Smooth muscle cell (in vitro differentiated cells): ENCODE results near the gene IQSEC1. TPM values are rescaled to one million over a fixed set of nuclear protein-coding genes. Genes with fewer than 3 reads are reported as not detected.

Experiments used
- DNase-seq: peaks from one replicate; lab custom pipeline; 2025; ENCODE audit not compliant: unreplicated experiment; lab: John Stamatoyannopoulos, UW
- H2AFZ ChIP-seq: fragments of 200-600 bp; sonication (generic); 2 replicates; pipeline ENCODE4 v1.6.0; 2016; ENCODE audit warnings: antibody characterized with exemption, low read depth, mild to moderate bottlenecking
- H3F3A ChIP-seq: fragments of 200-600 bp; sonication (generic); 2 replicates; pipeline ENCODE4 v1.6.0; 2017; ENCODE audit warnings: antibody characterized with exemption, low read depth
- H3K27ac ChIP-seq: fragments of 200-600 bp; sonication (generic); 2 replicates; pipeline ENCODE4 v1.5.1; 2016; ENCODE audit warnings: low read depth, mild to moderate bottlenecking
- H3K27me3 ChIP-seq: fragments of 200-600 bp; sonication (generic); 2 replicates; pipeline ENCODE4 v1.6.1; 2016; ENCODE audit warnings: low read depth, mild to moderate bottlenecking
- H3K36me3 ChIP-seq: fragments of 200-600 bp; sonication (generic); 2 replicates; pipeline ENCODE4 v1.5.1; 2016; ENCODE audit warnings: low read depth
- H3K4me1 ChIP-seq: fragments of 200-600 bp; sonication (generic); 2 replicates; pipeline ENCODE4 v1.5.1; 2016; ENCODE audit warnings: low read depth
- H3K4me2 ChIP-seq: fragments of 200-600 bp; sonication (generic); 2 replicates; pipeline ENCODE4 v1.6.0; 2016; ENCODE audit warnings: mild to moderate bottlenecking
- H3K4me3 ChIP-seq: fragments of 200-600 bp; sonication (generic); 2 replicates; pipeline ENCODE4 v1.5.1; 2016; ENCODE audit warnings: mild to moderate bottlenecking
- H3K79me2 ChIP-seq: fragments of 200-600 bp; sonication (generic); 2 replicates; pipeline ENCODE4 v1.6.0; 2016; ENCODE audit warnings: low read depth, mild to moderate bottlenecking
- H3K9ac ChIP-seq: fragments of 200-600 bp; sonication (generic); 2 replicates; pipeline ENCODE4 v1.6.0; 2016; ENCODE audit warnings: low read depth
- H3K9me3 ChIP-seq: fragments of 200-600 bp; sonication (generic); replicated peaks from 2 replicates; pipeline ENCODE4 v1.5.1; 2016; ENCODE audit warnings: low read depth
- H4K20me1 ChIP-seq: fragments of 200-600 bp; sonication (generic); 2 replicates; pipeline ENCODE4 v1.6.0; 2016; ENCODE audit warnings: low read depth
- CTCF ChIP-seq: fragments of 200-600 bp; sonication (generic); IDR thresholded peaks from 2 replicates; pipeline ENCODE4 v1.5.1; 2017; ENCODE audit warnings: borderline replicate concordance, mild to moderate bottlenecking, antibody characterized with exemption; ENCODE audit not compliant: insufficient read depth, poor library complexity, severe bottlenecking
- WGBS: methylation state at CpG from one replicate; pipeline ENCODE4 v1.1.7; 2016; ENCODE audit warnings: low lambda C conversion rate; 5-methylcytosine and 5-hydroxymethylcytosine counted together
- polyA plus RNA-seq: library from polyadenylated mRNA; unstranded; fragments of >200 nt; fragmentation: Nextera tagmentation; extraction: Ambion mirVana; gene quantifications from 2 replicates; pipeline ENCODE4 v1.2.1, GENCODE V29; 2016
- total RNA-seq: library from RNA; depleted of rRNA; stranded (reverse); fragments of >200 nt; gene quantifications from 2 replicates; pipeline ENCODE4 v1.2.3, GENCODE V29; 2014

Gene IQSEC1
- total and polyA plus RNA-seq, 2 experiments from 2014 or later: 18.9 to 19.8 TPM

GRCh38 chr3:13065727-13066126 is 7.5 kb downstream of the IQSEC1 start:
- Histone ChIP-seq H3K9ac (no peak overlapping the region), H3K9me3 (no peaks in the 10 kb centered on the region), H3K4me3 (no peak overlapping the region), H4K20me1 (peaks cover 3% of the 10 kb centered on the region), H3K36me3 (no peaks in the 10 kb centered on the region), H2AFZ (no peak overlapping the region), H3K79me2 (no peaks in the 10 kb centered on the region), H3K27ac (no peak overlapping the region), H3K4me2 (no peak overlapping the region), H3K4me1 (no peaks in the 10 kb centered on the region), H3F3A (no peaks in the 10 kb centered on the region), H3K27me3 (no peaks in the 10 kb centered on the region)
- whole genome bisulfite sequencing: 98% methylated on average over 4 of the region's 4 CpGs
- DNase-seq: no peak
- TF ChIP-seq CTCF: no peak

- H3K27me3 ChIP-seq: no peaks in the 10 kb centered on the region
- no peak overlapping the region for H3K4me2 ChIP-seq
- TF ChIP-seq CTCF: no peak
- no peaks in the 10 kb centered on the region for H3K4me1 ChIP-seq
- no peaks in the 10 kb centered on the region for H3K36me3 ChIP-seq
- no peak overlapping the region for H3K9ac ChIP-seq
- DNase-seq: no peak
- no peaks in the 10 kb centered on the region for H3K9me3 ChIP-seq
- H3K79me2 ChIP-seq: no peaks in the 10 kb centered on the region
- no peaks in the 10 kb centered on the region for H3F3A ChIP-seq
- H4K20me1 ChIP-seq: peaks cover 3% of the 10 kb centered on the region
- H3K27ac ChIP-seq: no peak overlapping the region
- no peak overlapping the region for H2AFZ ChIP-seq
- 72% methylated on average over 4 of the region's 4 CpGs for WGBS
- H3K4me3 ChIP-seq: no peak overlapping the region
Observed at GRCh38 chr3:13064964-13065363, 8.3 kb downstream of the IQSEC1 start.

GRCh38 chr3:13064159-13064868 is 8.9 kb downstream of the IQSEC1 start:
- no peak for TF ChIP-seq CTCF
- 69% methylated on average over 12 of the region's 12 CpGs for WGBS
- Histone ChIP-seq H3K9me3 (no peaks in the 10 kb centered on the region), H3K9ac (no peak overlapping the region), H2AFZ (no peak overlapping the region), H3K36me3 (no peaks in the 10 kb centered on the region), H3K4me1 (no peaks in the 10 kb centered on the region), H3K4me3 (no peak overlapping the region), H3K27ac (no peak overlapping the region), H3K4me2 (no peak overlapping the region), H4K20me1 (peaks cover 3% of the 10 kb centered on the region), H3K79me2 (no peaks in the 10 kb centered on the region), H3K27me3 (no peaks in the 10 kb centered on the region), H3F3A (no peaks in the 10 kb centered on the region)
- DNase-seq: no peak

GRCh38 chr3:13063225-13063624 is 10.0 kb downstream of the IQSEC1 start:
- no peak overlapping the region for H3K4me2 ChIP-seq
- no peak overlapping the region for H3K27ac ChIP-seq
- no peaks in the 10 kb centered on the region for H3F3A ChIP-seq
- no peaks in the 10 kb centered on the region for H3K79me2 ChIP-seq
- no peak overlapping the region for H3K4me3 ChIP-seq
- H2AFZ ChIP-seq: no peak overlapping the region
- TF ChIP-seq CTCF: no peak
- no peaks in the 10 kb centered on the region for H3K27me3 ChIP-seq
- H3K9ac ChIP-seq: no peak overlapping the region
- WGBS: 85% methylated on average over 3 of the region's 3 CpGs
- peaks cover 3% of the 10 kb centered on the region for H4K20me1 ChIP-seq
- no peaks in the 10 kb centered on the region for H3K9me3 ChIP-seq
- DNase-seq: no peak
- no peaks in the 10 kb centered on the region for H3K36me3 ChIP-seq
- H3K4me1 ChIP-seq: no peaks in the 10 kb centered on the region
